ENCODE results near the gene THNSL1.

The THNSL1 gene

GRCh38 chr10:24983130-24983529, 33.3 kb upstream of the THNSL1 start:
- Histone ChIP-seq H3K4me3 (replicated peaks; ENCODE audit: low read depth, low read length) (no peak overlapping the region), H3K27me3 (replicated peaks; ENCODE audit: control insufficient read depth, insufficient read depth, low read length) (no peaks in the 10 kb centered on the region), H3K36me3 (ENCODE audit: control insufficient read depth, insufficient read depth, low read length) (no peaks in the 10 kb centered on the region)
- DNase-seq (ENCODE audit: extremely low read depth, insufficient read length): no peak
- TF ChIP-seq, protein P1, sequence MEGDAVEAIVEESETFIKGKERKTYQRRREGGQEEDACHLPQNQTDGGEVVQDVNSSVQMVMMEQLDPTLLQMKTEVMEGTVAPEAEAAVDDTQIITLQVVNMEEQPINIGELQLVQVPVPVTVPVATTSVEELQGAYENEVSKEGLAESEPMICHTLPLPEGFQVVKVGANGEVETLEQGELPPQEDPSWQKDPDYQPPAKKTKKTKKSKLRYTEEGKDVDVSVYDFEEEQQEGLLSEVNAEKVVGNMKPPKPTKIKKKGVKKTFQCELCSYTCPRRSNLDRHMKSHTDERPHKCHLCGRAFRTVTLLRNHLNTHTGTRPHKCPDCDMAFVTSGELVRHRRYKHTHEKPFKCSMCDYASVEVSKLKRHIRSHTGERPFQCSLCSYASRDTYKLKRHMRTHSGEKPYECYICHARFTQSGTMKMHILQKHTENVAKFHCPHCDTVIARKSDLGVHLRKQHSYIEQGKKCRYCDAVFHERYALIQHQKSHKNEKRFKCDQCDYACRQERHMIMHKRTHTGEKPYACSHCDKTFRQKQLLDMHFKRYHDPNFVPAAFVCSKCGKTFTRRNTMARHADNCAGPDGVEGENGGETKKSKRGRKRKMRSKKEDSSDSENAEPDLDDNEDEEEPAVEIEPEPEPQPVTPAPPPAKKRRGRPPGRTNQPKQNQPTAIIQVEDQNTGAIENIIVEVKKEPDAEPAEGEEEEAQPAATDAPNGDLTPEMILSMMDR (IDR thresholded peaks at IDR 0.05; ENCODE audit: insufficient read depth, low read length, poor library complexity, severe bottlenecking): no peak

- Histone ChIP-seq H3K27me3 (replicated peaks; ENCODE audit: control insufficient read depth, insufficient read depth, low read length) (no peaks in the 10 kb centered on the region), H3K4me3 (replicated peaks; ENCODE audit: low read depth, low read length) (no peak overlapping the region), H3K36me3 (ENCODE audit: control insufficient read depth, insufficient read depth, low read length) (no peaks in the 10 kb centered on the region)
- no peak for DNase-seq (ENCODE audit: extremely low read depth, insufficient read length)
- TF ChIP-seq, protein P1 (IDR thresholded peaks at IDR 0.05; ENCODE audit: insufficient read depth, low read length, poor library complexity, severe bottlenecking): no peak
Measured at GRCh38 chr10:24983946-24984345, 32.5 kb upstream of the THNSL1 start.

- H3K27me3 ChIP-seq (replicated peaks; ENCODE audit: control insufficient read depth, insufficient read depth, low read length): no peaks in the 10 kb centered on the region
- no peaks in the 10 kb centered on the region for H3K36me3 ChIP-seq (ENCODE audit: control insufficient read depth, insufficient read depth, low read length)
- DNase-seq (ENCODE audit: extremely low read depth, insufficient read length): no peak
- TF ChIP-seq, protein P1 (IDR thresholded peaks at IDR 0.05; ENCODE audit: insufficient read depth, low read length, poor library complexity, severe bottlenecking): no peak
- H3K4me3 ChIP-seq (replicated peaks; ENCODE audit: low read depth, low read length): no peak overlapping the region
Measured at GRCh38 chr10:24984906-24985305, 31.5 kb upstream of the THNSL1 start.

DNA sequence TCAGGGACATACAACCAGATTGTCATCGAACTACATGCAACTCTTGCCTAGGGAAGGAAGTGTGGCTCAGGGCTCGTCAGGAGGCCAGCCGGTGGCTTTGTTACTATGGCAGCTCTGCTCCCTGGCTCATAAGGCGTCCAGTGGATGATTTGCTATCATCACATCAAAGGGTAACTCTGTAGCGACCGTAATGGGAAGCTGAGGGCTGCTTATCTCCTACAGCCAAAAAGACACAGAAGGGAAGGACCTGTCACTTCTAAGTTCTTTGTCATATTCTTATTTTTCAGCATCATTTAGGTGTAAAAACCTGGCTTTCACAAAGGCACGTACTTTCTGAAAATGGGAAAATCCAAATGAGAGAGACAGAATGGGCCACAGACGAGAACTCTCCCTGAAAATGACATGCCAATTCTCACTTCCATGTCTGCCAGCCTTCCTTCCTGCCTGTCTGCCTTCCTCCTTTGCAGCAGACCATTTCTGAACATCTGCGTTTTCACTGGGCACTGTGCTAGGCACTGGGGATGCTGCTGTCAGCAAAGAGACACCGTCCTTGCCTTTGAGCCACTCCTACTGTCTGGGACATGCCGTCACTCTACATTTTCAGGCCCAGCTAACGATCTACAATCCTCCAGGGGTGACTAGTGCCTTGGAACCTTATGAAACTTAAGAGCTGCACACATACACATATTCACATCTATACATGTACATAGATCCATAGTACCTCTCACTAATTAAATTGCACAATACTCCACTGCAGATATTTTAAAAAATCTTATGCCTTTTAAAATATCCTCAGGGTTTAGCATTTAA, 27.4 kb upstream of the THNSL1 start:
- Histone ChIP-seq H3K36me3 (ENCODE audit: control insufficient read depth, insufficient read depth, low read length) (no peaks in the 10 kb centered on the region), H3K4me3 (replicated peaks; ENCODE audit: low read depth, low read length) (no peak overlapping the region), H3K27me3 (replicated peaks; ENCODE audit: control insufficient read depth, insufficient read depth, low read length) (peaks cover 1% of the 10 kb centered on the region; the same call in 1 of the 2 replicates)
- no peak for DNase-seq (ENCODE audit: extremely low read depth, insufficient read length)
- TF ChIP-seq, protein P1 (IDR thresholded peaks at IDR 0.05; ENCODE audit: insufficient read depth, low read length, poor library complexity, severe bottlenecking): no peak

GRCh38 chr10:24989867-24990266, 26.5 kb upstream of the THNSL1 start:
- no peak for DNase-seq (ENCODE audit: extremely low read depth, insufficient read length)
- no peaks in the 10 kb centered on the region for H3K36me3 ChIP-seq (ENCODE audit: control insufficient read depth, insufficient read depth, low read length)
- H3K27me3 ChIP-seq (replicated peaks; ENCODE audit: control insufficient read depth, insufficient read depth, low read length): peaks cover 1% of the 10 kb centered on the region; the same call in 1 of the 2 replicates
- TF ChIP-seq, protein P1 (IDR thresholded peaks at IDR 0.05; ENCODE audit: insufficient read depth, low read length, poor library complexity, severe bottlenecking): no peak
- H3K4me3 ChIP-seq (replicated peaks; ENCODE audit: low read depth, low read length): no peak overlapping the region
